ENCODE data around the gene ADCY4.

Gene ADCY4

DNA sequence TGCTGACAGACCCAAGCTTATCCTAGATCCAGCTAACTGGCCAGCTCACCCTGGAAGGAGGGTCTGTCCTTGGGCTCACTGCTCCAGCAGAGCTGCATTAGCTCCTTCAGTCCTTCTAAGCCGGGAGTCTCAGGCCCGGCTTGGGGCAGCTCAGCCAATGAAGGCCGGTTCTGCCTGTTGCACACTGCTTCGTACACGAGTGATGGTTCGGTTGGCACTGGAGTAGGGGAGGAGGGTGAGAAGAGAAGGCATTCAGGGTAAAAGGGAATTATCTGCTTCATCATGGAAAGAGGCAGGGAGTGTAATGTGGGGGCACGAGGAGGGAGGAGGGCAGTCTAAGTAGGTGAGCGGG is 2.9 kb upstream of the ADCY4 start:
- FAIRE-seq, result no peak

DNA sequence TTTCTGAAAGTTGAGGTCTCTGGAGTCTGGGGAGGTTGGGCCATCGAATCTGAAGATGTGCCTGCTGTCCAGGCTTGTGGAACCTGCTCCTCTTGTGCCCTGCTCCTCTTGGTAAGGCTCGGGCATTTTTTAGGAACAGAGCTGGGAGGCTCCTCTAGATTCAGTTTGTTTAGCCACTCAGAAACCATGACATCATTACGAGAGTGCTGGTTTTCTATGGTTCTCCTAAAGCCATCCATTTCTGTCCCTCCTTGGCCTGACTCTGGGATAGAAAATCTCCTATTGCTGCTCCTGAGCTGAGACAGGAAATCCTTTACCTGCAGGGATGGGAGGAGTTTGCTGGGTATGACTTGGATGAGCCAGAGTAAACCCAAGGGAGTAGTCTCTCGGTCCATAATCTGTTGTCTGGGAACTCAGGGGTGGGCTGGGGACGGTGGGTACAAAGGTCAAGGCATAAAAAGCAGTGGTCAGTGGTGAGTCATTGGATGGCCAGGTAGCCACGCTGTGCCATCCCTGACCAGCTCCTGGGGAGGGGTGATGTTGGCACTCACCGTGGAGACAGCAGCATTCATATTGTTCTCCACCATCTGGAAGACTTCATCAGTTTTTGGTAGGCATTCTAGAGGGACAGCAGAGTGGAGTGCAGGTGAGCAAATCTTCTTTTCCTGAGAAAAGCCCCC is 2.4 kb upstream of the ADCY4 start:
- FAIRE-seq, result no peak

DNA sequence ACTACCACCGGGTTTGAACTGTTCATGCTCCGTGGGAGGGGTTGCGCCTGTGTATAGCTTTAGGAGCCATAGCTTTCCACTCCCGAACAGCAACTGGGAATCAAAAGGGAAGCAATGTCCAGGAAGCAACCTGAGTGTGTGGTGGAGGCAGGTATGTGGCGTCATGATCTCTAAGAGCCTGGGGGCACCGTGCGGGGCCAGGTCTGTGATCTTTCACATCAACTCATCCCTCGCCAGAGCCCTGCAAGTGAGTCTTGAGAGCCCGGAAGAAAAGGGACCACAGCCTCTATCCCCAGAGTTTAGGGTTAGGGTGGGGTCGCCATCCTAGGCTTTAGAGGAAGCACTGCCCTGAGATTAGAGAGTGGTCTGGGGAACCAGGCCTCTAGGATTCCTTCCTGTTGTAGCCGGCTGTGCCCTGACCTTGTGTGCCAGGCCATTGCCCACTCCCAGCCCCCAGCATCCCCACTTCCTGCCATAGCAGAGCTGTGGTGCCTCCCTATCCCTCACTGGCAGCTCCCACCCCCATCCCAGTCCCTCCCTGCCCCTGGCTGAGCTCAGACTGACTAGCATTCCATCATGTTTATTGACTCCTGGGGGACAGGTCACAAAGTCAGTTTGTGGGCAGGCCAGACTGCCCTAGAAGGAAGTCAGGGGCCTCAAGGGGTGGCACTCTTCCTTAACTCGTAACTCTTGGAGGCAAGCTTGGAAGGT is 745 bp upstream of the ADCY4 start:
- no peak for FAIRE-seq

DNA sequence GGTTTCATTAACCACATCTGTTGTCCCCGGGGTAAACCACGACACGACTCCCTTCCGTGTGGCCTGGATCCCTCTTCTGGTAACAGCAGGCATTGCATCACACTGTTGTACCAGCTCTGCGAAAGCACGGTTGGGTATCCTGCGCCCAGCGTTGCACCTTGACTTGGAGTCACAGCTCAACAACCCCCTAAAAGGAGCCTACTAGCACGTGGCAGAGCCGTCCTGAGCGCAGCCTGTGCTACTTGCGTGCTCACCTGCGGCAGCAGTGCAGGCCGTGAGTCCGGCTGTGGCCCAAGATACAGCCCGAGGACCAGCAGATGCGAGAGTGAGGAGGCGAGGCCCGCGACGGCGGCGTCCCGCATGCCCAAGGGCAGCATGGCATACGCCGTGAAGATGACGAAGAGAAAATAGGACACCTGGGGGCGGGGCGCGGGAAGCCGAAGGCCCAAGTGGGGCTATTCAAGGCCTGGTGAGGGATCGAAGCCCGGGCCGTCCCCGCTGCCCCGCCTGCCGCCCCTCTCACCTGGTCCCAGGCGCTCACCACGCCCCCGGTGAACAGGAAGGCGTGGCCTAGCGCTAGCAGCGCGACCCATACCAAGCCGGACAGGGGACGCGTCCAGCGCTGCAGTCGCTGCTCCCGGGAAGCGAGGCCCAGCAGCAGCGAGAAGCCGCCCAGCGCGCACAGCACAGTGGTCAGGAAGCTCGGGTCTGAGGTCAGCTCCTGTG is 2.4 kb downstream of the ADCY4 start:
- no peak for FAIRE-seq

GRCh38 chr14:24331731-24332267 is 3.1 kb downstream of the ADCY4 start:
- no peak for FAIRE-seq

DNA sequence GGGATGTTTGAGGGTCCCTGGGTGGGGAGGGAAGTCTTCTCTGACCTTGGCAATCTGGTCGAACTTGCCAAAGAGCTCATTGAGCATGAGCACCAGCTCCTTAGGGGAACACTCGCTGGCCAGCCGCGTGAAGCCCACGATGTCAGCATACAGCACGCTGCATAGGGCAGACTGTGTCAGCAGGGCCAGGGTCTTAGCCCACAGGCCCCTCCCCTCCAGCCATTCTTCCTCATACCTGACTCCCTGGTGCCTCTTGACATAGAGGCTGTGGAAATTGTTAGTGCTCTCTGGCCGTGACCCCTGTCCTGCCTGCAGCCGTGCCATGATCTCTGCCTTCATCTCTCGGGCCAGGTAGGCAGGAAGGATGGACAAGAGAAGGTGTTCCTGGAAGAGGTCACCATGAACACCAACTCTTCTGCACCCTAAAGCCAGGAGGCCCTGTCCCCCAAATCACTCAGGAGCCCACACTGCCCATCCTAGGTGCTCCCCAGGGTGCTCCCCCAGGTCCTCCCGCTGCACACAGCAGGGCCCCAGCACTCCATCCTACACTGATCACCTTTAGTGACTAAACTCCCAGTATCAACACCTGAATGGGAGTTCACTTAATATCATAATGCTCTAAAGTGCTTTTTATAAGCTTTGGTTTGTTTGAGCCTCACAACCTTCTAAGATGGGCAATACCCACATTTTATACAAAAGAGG is 3.7 kb downstream of the ADCY4 start:
- FAIRE-seq, result no peak

- FAIRE-seq, result no peak
These were observed 5.1 kb downstream of the ADCY4 start for GRCh38 chr14:24329736-24330135.

GRCh38 chr14:24329073-24329663 is 5.7 kb downstream of the ADCY4 start:
- no peak for FAIRE-seq

DNA sequence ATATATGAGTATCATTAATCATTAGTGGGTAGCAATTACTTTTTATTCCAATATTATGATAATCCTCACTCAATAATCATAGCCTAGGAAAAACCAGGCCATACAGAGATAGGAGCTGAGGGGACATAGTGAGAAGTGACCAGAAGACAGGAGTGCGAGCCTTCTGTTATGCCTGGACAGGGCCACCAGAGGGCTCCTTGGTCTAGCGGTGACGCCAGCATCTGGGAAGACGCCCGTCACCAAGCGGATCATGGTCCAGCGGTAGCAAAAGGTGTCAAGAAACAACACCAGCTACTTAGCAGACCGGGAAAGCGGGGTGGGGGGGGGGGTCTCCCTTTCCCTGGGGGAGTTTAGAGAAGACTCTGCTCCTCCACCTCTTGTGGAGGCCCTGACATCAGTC is 7.0 kb downstream of the ADCY4 start:
- FAIRE-seq, result peak; percentile 34

DNA sequence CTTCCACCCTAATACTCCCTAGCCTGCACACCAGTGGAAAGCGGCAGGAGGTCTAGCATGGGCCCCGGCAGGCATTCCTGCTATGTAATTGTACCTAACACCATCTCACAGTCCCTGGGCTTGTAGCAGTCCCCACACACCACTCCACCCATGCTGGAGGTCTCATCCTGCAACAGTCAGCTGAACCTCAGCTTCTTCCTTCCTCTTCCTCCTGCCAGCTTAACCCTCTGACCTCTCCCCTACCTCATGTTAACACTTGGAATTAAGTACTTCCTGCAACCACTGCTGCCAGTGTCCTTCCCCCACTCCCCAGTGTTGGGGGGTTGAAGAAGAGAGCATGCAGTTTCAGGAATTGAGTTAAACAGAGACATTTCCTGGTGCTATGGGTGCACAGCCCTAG is 7.6 kb downstream of the ADCY4 start:
- no peak for FAIRE-seq

DNA sequence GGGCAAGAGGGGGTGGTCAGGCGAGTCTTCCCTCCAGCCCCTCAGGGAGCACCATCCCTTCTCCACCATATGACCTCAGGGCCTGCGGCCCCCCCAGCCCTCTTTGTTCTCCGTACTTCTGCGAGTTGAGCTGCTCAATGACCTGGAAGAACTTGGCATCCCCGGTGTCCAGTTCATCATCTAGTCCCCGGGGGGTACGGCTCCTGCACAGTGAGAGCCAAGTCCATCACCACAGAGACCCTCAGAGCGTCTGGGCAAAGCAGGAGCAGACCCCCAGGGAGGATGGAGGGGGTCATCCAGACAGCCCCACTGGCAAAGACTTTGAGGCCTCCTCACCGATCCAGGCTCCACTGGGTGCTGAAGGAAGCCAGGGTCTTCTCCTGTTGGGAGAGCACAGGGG is 8.9 kb downstream of the ADCY4 start:
- no peak for FAIRE-seq

- FAIRE-seq, result no peak
These were observed 9.8 kb downstream of the ADCY4 start for GRCh38 chr14:24325041-24325530.

DNA sequence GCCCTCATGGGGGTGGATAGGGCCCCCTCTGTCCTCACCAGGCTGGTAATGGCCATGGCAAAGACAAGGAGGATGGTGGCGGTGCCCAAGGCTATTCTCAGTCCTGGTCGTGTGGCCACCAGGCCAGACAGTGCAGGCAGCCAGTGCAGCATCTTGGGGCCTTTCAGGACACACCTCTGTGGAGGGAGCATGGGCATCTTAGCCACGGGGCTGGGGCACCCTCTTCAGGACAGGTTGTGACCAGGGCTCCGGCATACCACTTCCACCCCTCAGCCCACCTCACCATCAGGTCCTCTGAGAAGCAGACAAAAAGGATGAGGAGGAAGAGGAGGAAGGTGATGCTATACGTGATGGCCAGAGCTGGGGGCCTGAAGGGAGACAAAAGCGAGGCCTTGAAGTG is 10.8 kb downstream of the ADCY4 start:
- no peak for FAIRE-seq

DNA sequence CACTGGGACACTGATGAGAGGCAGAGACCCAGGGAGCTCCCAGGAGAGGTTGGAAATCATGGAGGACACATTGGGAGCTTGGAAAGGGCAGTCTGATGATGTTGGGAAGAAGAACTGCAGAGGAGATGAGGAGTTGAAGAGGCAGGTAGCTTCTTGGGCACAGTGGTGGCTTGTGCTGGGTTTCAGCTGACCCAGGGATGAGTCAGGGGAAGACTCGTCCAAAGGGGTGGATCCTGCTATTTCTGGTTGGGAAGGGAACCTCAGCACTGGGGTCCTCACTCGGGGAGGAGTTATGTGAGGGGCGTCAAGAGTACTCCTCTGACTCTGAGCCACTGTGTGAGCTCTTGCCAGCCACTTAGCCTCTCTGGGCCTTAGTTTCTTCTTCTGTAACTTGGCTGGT is 11.5 kb downstream of the ADCY4 start:
- no peak for FAIRE-seq

- no peak for FAIRE-seq
These were observed 12.2 kb downstream of the ADCY4 start for GRCh38 chr14:24322672-24323071.

DNA sequence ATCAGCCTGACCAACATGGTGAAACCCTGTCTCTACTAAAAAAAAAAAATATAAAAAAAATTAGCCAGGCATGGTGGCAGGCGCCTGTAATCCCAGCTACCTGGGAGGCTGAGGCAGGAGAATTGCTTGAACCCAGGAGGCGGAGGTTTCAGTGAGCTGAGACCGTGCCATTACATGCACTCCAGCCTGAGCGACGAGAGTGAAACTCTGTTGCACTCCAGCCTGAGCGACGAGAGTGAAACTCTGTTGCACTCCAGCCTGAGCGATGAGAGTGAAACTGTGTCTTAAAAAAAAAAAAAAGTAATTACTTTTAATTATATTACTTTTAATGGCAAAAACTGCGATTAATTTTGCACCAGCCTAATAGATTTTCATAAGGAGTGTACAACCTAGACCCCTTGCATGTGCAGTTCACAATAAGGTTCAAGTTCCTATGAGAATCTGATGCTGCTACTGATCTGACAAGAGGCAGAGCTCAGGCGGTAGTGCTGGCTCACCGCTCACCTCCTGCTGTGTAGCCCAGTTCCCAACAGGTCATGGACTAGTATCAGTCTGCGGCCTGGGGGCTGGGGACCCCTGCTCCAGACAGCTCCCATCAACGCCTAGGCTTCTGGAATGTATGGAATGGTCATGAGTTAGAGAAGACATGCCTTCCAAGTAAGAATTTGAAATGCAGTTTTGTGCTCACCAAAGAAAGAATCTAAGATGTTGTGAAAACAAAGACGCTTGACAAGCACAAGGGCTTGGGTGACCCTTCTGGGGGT is 13.5 kb downstream of the ADCY4 start:
- FAIRE-seq, result no peak

DNA sequence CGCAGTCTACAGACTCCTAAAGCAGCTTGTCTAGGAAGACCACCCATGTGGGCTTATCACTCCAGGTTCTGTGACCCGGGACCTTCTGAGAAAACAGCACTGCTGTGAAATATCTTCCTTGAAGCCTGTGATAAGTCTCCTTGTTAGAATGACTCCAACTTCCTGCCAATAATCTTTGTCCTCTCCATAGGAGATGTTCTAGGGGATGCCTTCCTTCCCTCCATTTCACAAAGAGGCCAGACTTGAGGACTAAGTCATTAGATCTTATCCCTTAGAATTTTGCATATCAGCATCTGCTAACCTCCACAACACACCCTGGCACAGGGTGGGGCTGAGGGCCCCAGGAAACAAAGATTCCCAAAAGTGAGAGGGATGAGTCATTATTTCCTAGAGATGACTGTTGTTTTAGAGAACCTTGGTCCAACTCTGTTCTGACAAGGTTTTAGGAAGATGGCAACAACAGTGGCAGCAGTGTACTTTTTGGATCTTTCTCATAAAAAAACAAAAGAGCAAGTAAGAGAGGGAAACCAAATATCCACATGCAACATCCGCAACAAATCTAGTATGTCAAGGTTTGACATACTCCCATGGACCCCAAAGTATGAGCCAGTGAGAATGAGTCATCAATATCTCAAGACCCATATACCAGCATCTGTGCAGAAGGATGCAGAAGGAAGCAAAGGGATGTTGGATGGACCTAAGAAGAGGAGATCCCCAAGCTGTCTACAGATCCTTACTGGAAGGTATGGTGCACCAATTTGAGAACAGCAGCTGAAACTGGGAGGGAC is 17.5 kb downstream of the ADCY4 start:
- FAIRE-seq, result no peak

GRCh38 chr14:24316597-24316950 is 18.3 kb downstream of the ADCY4 start:
- no peak for FAIRE-seq

DNA sequence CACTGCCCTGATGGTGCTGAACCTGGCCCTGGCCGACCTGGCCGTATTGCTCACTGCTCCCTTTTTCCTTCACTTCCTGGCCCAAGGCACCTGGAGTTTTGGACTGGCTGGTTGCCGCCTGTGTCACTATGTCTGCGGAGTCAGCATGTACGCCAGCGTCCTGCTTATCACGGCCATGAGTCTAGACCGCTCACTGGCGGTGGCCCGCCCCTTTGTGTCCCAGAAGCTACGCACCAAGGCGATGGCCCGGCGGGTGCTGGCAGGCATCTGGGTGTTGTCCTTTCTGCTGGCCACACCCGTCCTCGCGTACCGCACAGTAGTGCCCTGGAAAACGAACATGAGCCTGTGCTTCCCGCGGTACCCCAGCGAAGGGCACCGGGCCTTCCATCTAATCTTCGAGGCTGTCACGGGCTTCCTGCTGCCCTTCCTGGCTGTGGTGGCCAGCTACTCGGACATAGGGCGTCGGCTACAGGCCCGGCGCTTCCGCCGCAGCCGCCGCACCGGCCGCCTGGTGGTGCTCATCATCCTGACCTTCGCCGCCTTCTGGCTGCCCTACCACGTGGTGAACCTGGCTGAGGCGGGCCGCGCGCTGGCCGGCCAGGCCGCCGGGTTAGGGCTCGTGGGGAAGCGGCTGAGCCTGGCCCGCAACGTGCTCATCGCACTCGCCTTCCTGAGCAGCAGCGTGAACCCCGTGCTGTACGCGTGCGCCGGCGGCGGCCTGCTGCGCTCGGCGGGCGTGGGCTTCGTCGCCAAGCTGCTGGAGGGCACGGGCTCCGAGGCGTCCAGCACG is 18.9 kb downstream of the ADCY4 start:
- FAIRE-seq, result no peak

- no peak for FAIRE-seq
These were observed 19.5 kb downstream of the ADCY4 start for GRCh38 chr14:24315243-24315806.
